Endothelial cell of umbilical vein (primary cell): ENCODE measurements around the gene ACYP2.

ENCODE experiments used
- EZH2 ChIP-seq: IDR thresholded peaks from 2 replicates; pipeline ENCODE4 v1.6.1; 2012; ENCODE audit warnings: borderline replicate concordance, low read depth, mild to moderate bottlenecking, moderate library complexity, low read length, inconsistent platforms; ENCODE audit not compliant: severe bottlenecking
- FOS ChIP-seq: IDR thresholded peaks from 2 replicates; pipeline ENCODE4 v1.6.1; 2011; ENCODE audit warnings: mild to moderate bottlenecking, low read length, moderate library complexity, borderline replicate concordance; ENCODE audit not compliant: insufficient read depth
- JUN ChIP-seq: IDR thresholded peaks from 2 replicates; pipeline ENCODE4 v1.6.1; 2011; ENCODE audit warnings: borderline replicate concordance, low read depth; ENCODE audit not compliant: insufficient read length, insufficient read depth
- MYC ChIP-seq: IDR thresholded peaks from one replicate; pipeline ENCODE4 v1.6.1; 2011; ENCODE audit warnings: mild to moderate bottlenecking, low read depth, low read length
- POLR2A ChIP-seq: IDR thresholded peaks from 2 replicates; pipeline ENCODE4 v1.6.1; 2012; ENCODE audit warnings: low read depth, mild to moderate bottlenecking, control low read depth, low read length
- POLR2AphosphoS5 ChIP-seq: IDR thresholded peaks from 2 replicates; pipeline ENCODE4 v1.6.1; 2012; ENCODE audit warnings: low read depth, mild to moderate bottlenecking, control low read depth, low read length, moderate library complexity; ENCODE audit not compliant: insufficient read depth
- TF ChIP-seq, protein P1 (sequence below), 2 donors: IDR thresholded peaks; 1 replicate in 1 of 2; 2 replicates in 1 of 2; pipeline ENCODE4 v1.5.1; 2011; ENCODE audit warnings: low read length in 2 of 2, mild to moderate bottlenecking in 2 of 2, moderate library complexity in 2 of 2, control low read depth in 1 of 2, inconsistent platforms in 1 of 2, low read depth in 1 of 2; ENCODE audit not compliant: insufficient read depth in 1 of 2; ENCODE audit errors: extremely low read depth in 1 of 2

DNA sequence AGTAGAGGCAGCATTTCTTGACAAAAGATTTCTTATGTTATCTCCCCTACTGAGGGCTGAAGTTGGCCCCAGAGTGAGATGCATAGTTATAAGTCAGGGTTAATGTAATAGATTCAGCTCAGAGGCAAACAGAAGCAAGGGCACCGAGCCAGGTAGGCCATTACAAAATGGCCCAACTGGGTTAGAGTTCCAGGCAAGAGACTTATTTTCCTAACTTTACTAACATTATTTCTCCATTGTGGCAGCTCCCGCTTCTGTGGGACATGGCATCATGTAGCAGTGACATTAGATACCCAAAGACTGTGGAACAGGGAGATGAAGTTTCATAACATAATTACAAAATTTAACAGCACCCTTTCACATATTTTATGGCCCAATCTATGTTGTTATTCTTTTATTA, 113.5 kb downstream of the ACYP2 start:
- TF ChIP-seq, protein P1, sequence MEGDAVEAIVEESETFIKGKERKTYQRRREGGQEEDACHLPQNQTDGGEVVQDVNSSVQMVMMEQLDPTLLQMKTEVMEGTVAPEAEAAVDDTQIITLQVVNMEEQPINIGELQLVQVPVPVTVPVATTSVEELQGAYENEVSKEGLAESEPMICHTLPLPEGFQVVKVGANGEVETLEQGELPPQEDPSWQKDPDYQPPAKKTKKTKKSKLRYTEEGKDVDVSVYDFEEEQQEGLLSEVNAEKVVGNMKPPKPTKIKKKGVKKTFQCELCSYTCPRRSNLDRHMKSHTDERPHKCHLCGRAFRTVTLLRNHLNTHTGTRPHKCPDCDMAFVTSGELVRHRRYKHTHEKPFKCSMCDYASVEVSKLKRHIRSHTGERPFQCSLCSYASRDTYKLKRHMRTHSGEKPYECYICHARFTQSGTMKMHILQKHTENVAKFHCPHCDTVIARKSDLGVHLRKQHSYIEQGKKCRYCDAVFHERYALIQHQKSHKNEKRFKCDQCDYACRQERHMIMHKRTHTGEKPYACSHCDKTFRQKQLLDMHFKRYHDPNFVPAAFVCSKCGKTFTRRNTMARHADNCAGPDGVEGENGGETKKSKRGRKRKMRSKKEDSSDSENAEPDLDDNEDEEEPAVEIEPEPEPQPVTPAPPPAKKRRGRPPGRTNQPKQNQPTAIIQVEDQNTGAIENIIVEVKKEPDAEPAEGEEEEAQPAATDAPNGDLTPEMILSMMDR (IDR thresholded peaks at IDR 0.05; ENCODE audit: extremely low read depth in 1 of 2, insufficient read depth in 1 of 2, low read depth in 1 of 2, low read length in 2 of 2): no peak
- TF ChIP-seq POLR2AphosphoS5: no peak
- TF ChIP-seq POLR2A: no peak
- TF ChIP-seq FOS: no peak
- no peak for TF ChIP-seq JUN
- no peak for TF ChIP-seq EZH2
- no peak for TF ChIP-seq MYC
